Activated CD4-positive, alpha-beta T cell treated with anti-CD3 and anti-CD28 coated beads for 48 hours (primary cell): ENCODE results near the gene GRN.
"Not testable (repeated sequence)": the region's sequence is repeated elsewhere in the genome, so short reads cannot be mapped to it uniquely, and the experiment has no call there.

Experiments
- DNase-seq: peaks from one replicate; pipeline ENCODE4 v3.0.0-alpha.2; 2020

GRN gene

DNA sequence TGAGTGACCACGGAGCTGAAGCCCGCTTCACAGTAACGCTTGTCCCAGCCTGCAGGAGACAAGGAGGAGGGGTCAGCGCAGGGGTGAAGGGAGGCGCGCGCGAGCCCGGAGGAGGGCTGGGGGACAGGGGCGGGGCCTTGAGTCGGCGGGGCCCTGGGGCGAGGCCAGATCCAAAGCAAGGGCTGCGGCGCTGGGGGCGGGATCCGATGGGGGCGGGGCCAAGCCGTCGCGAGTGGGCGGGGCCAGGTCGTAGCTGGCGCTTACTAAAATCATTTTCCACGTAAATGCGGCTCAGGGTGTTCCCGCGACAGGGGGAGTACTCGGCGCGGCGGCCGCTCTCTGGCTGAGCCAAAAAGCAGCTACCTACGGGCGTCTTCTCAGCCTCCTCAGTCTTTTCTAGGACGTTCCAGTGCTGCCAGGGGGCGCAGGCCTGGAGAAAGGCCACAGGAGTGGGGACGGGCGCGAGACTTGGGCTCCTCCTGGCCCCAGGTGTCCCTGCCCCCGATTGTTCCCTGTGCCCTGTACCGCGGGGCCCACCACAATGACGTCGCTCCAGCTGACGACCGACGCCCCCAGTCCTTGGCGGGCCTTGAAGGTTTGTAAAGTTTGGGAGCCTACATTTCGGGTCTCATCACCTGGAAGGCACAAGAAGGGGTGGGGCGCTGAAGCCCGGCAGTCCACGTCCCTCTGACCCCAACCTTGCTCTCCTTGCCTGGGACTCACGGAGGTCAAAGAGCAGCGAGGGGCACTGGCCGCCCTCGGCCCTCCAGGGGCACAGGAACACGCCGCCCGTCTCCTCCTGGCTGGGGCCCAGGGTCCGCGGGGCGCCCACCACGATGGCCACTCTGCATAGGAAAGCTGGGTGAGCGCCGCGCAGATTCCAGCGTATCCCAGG is 40.4 kb downstream of the GRN start:
- peak; percentile 92 for DNase-seq

GRCh38 chr17:44386182-44386525 is 41.1 kb downstream of the GRN start:
- DNase-seq, result no peak

- no peak for DNase-seq
These were observed 42.7 kb downstream of the GRN start for GRCh38 chr17:44387804-44388203.

DNA sequence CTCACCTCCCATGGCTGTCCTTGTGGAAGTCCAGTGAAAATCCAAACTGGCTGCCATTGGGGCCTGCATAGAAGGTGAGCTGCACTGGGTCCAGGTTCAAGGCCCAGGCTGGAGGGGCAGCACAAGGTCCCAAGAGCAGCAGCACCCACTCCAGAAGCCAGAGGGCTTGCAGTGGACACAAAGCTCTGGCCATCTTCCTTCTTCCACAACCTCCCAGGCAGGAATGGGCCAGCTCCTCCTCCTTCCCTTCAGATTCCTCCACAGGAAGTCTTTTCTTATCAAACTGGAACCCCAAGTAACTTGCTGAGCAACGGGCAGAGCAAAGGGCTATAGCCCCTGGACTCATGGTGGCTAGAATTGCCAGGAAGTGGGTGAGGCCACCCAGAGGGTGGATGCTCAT is 44.2 kb downstream of the GRN start, which contains the start of gene ITGA2B:
ITGA2B (minus strand) TSS at position 369 of the 400 bp plus-strand sequence; CDS start at position 193, 176 bp downstream.
- DNase-seq, result no peak

DNA sequence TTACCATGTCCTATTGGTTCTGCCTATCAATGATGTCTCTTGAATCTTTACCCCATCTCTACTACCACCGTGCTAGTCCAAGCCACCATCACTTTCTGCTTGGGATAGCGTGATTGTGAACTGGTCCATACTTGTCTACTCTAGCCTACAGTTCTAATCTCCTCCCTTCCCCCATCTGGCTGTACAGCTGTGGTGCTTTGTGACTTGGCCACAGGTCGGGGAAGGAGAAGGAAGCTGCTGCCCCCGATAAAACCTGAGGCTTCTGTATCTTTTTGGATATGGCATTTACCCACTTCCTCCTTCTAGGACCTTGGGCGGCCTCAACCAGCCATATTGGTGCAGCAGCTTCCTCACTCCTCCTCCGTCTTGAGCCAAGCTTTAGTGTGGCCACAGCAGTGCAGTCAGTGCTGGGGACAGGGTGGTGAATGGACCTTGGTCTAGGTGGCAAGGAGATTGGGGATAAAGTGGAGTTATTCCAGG is 44.7 kb downstream of the GRN start:
- DNase-seq, result no peak

DNA sequence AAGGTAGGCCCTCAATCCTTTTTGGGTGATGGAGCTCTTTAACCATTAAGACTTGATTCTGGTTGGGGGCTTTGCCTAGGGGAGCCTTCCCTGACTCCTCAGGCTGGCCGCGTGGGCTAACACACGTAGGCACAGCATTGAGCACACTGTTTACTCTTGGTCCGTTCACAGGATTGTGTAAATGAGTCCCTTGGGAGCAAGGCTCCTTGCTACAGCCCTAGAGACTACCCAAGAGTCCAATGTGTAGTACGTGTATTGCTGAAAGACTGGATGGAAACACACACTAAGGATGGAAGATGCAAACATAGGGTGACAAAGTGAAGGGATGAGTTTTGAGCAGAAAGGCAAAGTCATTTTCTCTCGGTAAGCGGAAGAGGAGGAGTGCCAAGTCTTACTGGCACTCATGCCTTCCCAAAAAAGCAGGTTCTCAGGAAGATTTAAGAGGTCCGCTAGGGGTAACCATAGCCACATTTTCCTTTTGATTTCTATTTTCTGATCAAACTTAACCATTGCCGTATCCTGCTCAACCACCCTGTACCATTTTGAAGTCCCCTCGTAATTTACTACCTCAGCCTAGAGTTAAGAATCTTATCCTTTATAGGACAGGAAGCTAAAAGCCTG is 45.3 kb downstream of the GRN start:
- DNase-seq, result no peak

DNA sequence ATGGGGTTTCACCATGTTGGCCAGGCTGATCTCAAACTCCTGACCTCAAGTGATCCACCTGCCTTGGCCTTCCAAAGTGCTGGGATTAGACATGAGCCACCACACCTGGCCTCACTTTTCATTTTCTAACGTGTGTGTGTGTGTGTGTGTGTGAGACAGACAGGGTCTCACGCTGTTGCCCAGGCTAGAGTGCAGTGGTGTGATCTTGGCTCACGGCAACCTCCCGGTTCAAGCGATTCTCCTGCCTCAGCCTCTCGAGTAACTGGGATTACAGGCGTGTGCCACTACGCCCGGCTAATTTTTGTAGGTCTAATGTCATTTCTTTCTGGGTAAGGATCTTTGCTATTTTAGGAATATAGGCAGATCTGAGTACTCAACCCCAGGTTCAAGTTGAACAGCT is 49.0 kb downstream of the GRN start:
- not testable (repeated sequence) for DNase-seq

DNA sequence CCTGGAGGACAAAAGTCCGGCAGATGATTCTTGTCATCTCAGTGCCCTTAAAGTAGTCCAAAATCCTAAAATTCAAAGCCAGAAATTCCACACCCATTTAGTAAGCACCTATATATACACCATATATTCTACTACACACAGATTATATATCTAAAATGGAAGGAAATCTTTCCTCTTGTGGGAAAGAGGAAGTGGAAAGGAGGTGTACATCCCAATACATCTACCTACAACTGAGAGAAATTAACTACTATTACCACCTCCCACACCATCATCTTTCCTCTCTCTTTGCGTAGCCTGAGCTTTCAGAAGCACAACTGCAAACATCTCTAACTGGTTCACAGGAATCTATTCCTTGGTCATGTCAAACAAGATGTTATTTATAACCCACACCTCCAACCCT is 49.7 kb downstream of the GRN start:
- DNase-seq, result no peak

DNA sequence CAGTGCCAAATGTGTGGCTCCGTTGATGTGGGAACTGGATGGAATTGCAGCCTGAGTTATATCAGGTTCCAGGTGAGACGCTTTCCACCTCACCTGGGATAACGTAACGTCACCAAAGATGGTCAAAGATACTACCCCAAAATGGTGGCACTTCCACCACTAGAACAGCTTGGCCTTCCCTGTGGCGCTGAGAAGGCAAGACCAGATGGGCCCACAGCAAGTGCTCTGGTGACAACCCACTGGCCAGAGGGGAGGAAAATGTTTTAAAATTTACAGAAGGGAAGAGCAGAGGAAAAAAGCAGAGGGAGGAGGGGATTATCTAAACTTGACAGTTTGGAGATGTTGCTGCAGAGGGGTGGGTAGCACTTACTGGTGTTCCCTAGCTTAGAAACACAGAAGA is 51.8 kb downstream of the GRN start:
- no peak for DNase-seq

GRCh38 chr17:44397479-44398440 is 52.7 kb downstream of the GRN start:
- DNase-seq, result no peak

DNA sequence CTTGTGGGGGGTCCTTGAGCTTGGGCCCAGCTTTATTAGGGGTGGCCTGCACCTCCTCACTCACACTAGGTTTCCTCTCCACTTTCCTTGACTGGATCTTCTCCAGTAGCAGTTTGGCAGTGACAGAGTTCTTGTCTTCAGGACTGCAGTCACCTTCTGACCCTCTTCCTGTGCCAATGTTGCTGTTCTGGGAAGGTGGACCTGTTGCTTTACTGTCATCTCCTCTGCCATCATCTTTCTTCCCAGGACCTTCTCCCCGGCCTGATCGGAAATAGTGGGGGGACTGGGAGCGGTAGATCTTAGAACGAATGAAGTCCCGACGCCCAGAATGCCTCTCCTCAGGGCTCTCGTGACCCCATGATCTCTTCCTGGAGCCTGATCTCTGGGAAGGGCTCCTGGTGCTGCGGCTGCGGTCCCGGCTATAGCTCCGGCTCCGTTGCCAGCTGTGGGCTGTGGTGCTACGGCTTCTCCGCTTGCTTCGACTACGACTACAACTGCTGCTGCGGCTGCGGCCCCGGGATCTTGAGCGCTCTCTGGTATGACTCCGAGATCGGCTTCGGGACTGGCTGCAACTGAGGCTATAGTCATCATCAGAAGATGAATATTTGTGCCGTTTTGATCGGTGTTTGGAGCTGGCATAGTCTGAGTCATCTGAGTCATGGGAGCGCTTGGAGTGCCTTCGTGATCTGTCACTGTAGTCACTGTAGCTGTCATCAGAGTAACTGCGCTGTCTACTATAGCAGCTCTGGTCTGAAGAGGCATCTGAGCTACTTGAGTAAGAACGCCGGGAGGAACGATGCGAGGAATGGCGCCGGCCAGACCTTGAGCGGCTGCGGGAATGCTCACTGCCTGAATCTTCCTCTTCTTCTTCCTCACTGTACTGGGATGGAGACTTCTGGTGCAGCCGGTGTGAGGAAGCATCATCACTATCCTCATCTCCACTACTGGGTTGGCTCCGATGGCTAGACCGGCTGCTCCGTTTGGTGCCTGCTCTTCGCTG is 53.9 kb downstream of the GRN start:
- no peak for DNase-seq

DNA sequence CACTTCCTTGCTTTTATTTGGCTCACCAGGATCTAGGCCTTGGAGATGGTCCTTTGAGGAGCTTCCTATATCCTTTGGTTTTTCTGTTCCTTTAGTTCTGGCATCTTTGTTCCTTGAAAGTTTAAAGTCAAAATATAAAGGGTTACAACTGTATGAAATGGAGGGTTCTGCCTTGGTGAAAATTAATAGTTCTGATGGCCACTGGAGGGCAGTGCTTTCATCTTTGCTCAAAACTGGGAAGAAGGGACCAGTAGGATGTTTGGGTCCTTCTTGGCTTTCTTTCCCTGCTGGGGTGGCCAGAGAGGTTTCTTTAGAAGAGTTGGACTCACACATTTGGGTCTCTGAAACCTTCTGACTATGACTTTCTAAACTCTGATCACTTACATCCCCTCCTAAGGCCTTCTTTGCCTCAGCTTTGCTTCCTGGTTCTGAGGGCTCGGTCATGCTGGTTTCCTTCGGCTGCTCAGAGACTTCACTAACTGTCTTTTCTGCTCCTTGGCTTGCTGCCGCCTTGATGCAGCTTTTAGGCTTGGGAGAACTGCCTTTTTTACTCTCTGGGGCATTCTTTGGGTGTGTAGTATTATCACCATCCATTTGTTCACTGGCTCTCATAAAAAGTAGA is 55.2 kb downstream of the GRN start:
- no peak for DNase-seq
